Keratinocyte (primary cell): Measurements from ENCODE around the gene TPM3. TPM values are rescaled to one million over a fixed set of nuclear protein-coding genes. Genes with fewer than 3 reads are reported as not detected.
A peak's percentile ranks its signal among the peaks of the same experiment; 100 is the strongest.

Source experiments
- DNase-seq: peaks from one replicate; pipeline ENCODE4 v3.0.0-alpha.2; 2011; ENCODE audit warnings: low read depth, missing footprints, low spot score
- FAIRE-seq: peaks from 2 replicates; lab custom pipeline; 2011; peaks lifted over from hg19 to GRCh38; lab: Jason Lieb, UNC
- H2AFZ ChIP-seq: 2 replicates; pipeline ENCODE4 v1.6.0; 2012; ENCODE audit warnings: low read length, control low read depth, inconsistent platforms; ENCODE audit not compliant: control insufficient read depth
- H3K27ac ChIP-seq: 2 replicates; pipeline ENCODE4 v1.5.1; 2011; ENCODE audit warnings: low read length; ENCODE audit not compliant: control insufficient read depth, insufficient read depth
- H3K27me3 ChIP-seq: 3 replicates; pipeline ENCODE4 v1.6.0; 2011; ENCODE audit warnings: low read length; ENCODE audit not compliant: control insufficient read depth, insufficient read depth; ENCODE audit errors: extremely low read depth
- H3K36me3 ChIP-seq, 2 experiments: 2 replicates in 1 of 2; 3 replicates in 1 of 2; pipeline ENCODE4 v1.5.1; 2011; ENCODE audit warnings: low read length in 2 of 2, mild to moderate bottlenecking in 1 of 2; ENCODE audit not compliant: control insufficient read depth in 2 of 2, insufficient read depth in 2 of 2; ENCODE audit errors: extremely low read depth in 1 of 2
- H3K4me1 ChIP-seq: 3 replicates; pipeline ENCODE4 v1.5.1; 2011; ENCODE audit warnings: low read length; ENCODE audit not compliant: control insufficient read depth, insufficient read depth; ENCODE audit errors: extremely low read depth
- H3K4me2 ChIP-seq: 3 replicates; pipeline ENCODE4 v1.6.0; 2011; ENCODE audit warnings: low read depth, low read length; ENCODE audit not compliant: control insufficient read depth, insufficient read depth; ENCODE audit errors: extremely low read depth
- H3K4me3 ChIP-seq, 3 experiments: fragments of 200-600 bp in 1 of 3; sonication (generic) in 1 of 3; 2 replicates in 2 of 3; 3 replicates in 1 of 3; pipeline ENCODE4 v1.5.1; 2011 to 2016; ENCODE audit warnings: low read length in 3 of 3, mild to moderate bottlenecking in 3 of 3, control low read depth in 2 of 3, inconsistent platforms in 1 of 3, low read depth in 1 of 3, mixed read lengths in 1 of 3, mixed run types in 1 of 3, moderate library complexity in 1 of 3; ENCODE audit not compliant: control insufficient read depth in 2 of 3, insufficient read depth in 2 of 3; ENCODE audit errors: extremely low read depth in 1 of 3
- H3K79me2 ChIP-seq: 2 replicates; pipeline ENCODE4 v1.6.0; 2012; ENCODE audit warnings: low read length; ENCODE audit not compliant: control insufficient read depth, insufficient read depth
- H3K9ac ChIP-seq: 3 replicates; pipeline ENCODE4 v1.6.0; 2011; ENCODE audit warnings: low read length; ENCODE audit not compliant: control insufficient read depth, insufficient read depth; ENCODE audit errors: extremely low read depth
- H3K9me1 ChIP-seq: 3 replicates; pipeline ENCODE4 v1.6.0; 2011; ENCODE audit warnings: low read length; ENCODE audit not compliant: control insufficient read depth, insufficient read depth; ENCODE audit errors: extremely low read depth
- H3K9me3 ChIP-seq: 2 replicates; pipeline ENCODE4 v1.5.1; 2012; ENCODE audit warnings: low read depth, low read length; ENCODE audit not compliant: control insufficient read depth
- H4K20me1 ChIP-seq: 3 replicates; pipeline ENCODE4 v1.6.0; 2011; ENCODE audit warnings: low read length; ENCODE audit not compliant: control insufficient read depth, insufficient read depth; ENCODE audit errors: extremely low read depth
- CTCF ChIP-seq, 3 experiments: IDR thresholded peaks in 1 of 3; conservative IDR thresholded peaks in 1 of 3; optimal IDR thresholded peaks in 1 of 3; 2 replicates in 2 of 3; 3 replicates in 1 of 3; pipeline versions ENCODE3 to v1.5.1; 2011; ENCODE audit warnings: low read length in 3 of 3, mild to moderate bottlenecking in 3 of 3, moderate library complexity in 2 of 3, control low read depth in 1 of 3, inconsistent platforms in 1 of 3; ENCODE audit not compliant: insufficient read depth in 2 of 3; ENCODE audit errors: extremely low read depth in 1 of 3
- EZH2 ChIP-seq: IDR thresholded peaks from one replicate; pipeline ENCODE4 v1.6.1; 2012; ENCODE audit warnings: inconsistent platforms, mild to moderate bottlenecking, low read length, moderate library complexity
- dilution Hi-C: fragments of 300-500 bp; cut with MboI; formaldehyde crosslinking; loops from one replicate; pipeline ENCODE4 v1.7.0; 2020; ENCODE audit warnings: low sequenced_read_pairs; ENCODE audit not compliant: extremely low pct_ligation_motif_present
- polyA plus RNA-seq, 5 experiments: library from polyadenylated mRNA; depleted of rRNA in 3 of 5; stranded (reverse) in 3 of 5; stranded (forward) in 1 of 5; unstranded in 1 of 5; fragments of >200 nt; gene quantifications; 1 replicate in 1 of 5; 2 replicates in 3 of 5; 3 replicates in 1 of 5; pipeline versions ENCODE4 v1.2.1 to v1.2.3, GENCODE V29; 2011 to 2012; ENCODE audit warnings: missing spikeins in 2 of 5, low read depth in 1 of 5, low replicate concordance in 1 of 5

TPM3 gene
- polyA plus RNA-seq, 1 donor (not counting 4 experiments of a cell fraction or from before 2014, with no cell fraction given): 585 TPM

GRCh38 chr1:154220071-154220969, 28.4 kb upstream of the TPM3 start, which contains the start of gene UBAP2L:
UBAP2L (plus strand) TSS chr1:154220955; CDS start chr1:154225124, 4,169 bp downstream.
- no peaks in the 10 kb centered on the region for H3K9me3 ChIP-seq
- H3K4me1 ChIP-seq: peaks cover 16% of the 10 kb centered on the region
- DNase-seq: peak; percentile 91
- peak within 1 kb of the TSS; percentile 99 for H3K27ac ChIP-seq
- H3K4me3 ChIP-seq: peak within 1 kb of the TSS; percentile 91 to 99 (median 94)
- TF ChIP-seq CTCF (optimal IDR thresholded peaks at IDR 0.05 in 1 of 3, IDR thresholded peaks at IDR 0.05 in 1 of 3, conservative IDR thresholded peaks at IDR 0.05 in 1 of 3; ENCODE audit: extremely low read depth in 1 of 3, insufficient read depth in 2 of 3, low read length in 3 of 3) (no peak), EZH2 (no peak)
- peaks cover 7% of the 10 kb centered on the region for H4K20me1 ChIP-seq
- H3K4me2 ChIP-seq: peak within 1 kb of the TSS; percentile 97
- peaks cover 4 to 16% of the 10 kb centered on the region in 2 experiments for H3K36me3 ChIP-seq
- peak; percentile 79 for FAIRE-seq
- no peaks in the 10 kb centered on the region for H3K27me3 ChIP-seq
- H2AFZ ChIP-seq: peak within 1 kb of the TSS; percentile 91
- H3K79me2 ChIP-seq: peaks cover 86% of the 10 kb centered on the region
- H3K9ac ChIP-seq: peak within 1 kb of the TSS; percentile 100
- H3K9me1 ChIP-seq: peaks cover 3% of the 10 kb centered on the region
- dilution Hi-C loops: no loop called here

GRCh38 chr1:154219541-154219940, 27.6 kb upstream of the TPM3 start:
- H2AFZ ChIP-seq: no peak overlapping the region
- H3K36me3 ChIP-seq: peaks cover 4 to 18% of the 10 kb centered on the region in 2 experiments
- no peak for FAIRE-seq
- H3K9me3 ChIP-seq: no peaks in the 10 kb centered on the region
- peak overlapping the region; percentile 89 to 99 (median 92) for H3K4me3 ChIP-seq
- peaks cover 78% of the 10 kb centered on the region for H3K79me2 ChIP-seq
- peaks cover 3% of the 10 kb centered on the region for H3K9me1 ChIP-seq
- peak overlapping the region; percentile 97 for H3K4me2 ChIP-seq
- no peak for TF ChIP-seq EZH2
- no peak for TF ChIP-seq CTCF (optimal IDR thresholded peaks at IDR 0.05 in 1 of 3, IDR thresholded peaks at IDR 0.05 in 1 of 3, conservative IDR thresholded peaks at IDR 0.05 in 1 of 3; ENCODE audit: extremely low read depth in 1 of 3, insufficient read depth in 2 of 3, low read length in 3 of 3)
- dilution Hi-C loops: no loop called here
- H3K27ac ChIP-seq: peak overlapping the region; percentile 99
- no peaks in the 10 kb centered on the region for H3K27me3 ChIP-seq
- peaks cover 7% of the 10 kb centered on the region for H4K20me1 ChIP-seq
- peaks cover 16% of the 10 kb centered on the region for H3K4me1 ChIP-seq
- peak overlapping the region; percentile 100 for H3K9ac ChIP-seq
- no peak for DNase-seq
